GM18511 (cell line): Measurements from ENCODE around the gene MYO9B.
A peak's percentile ranks its signal among the peaks of the same experiment; 100 is the strongest.

Source experiments
- ATAC-seq: cut with Tn5 transposase; IDR thresholded peaks from one replicate; pipeline ENCODE4 v1.9.1; 2021; ENCODE audit warnings: mild to moderate bottlenecking, moderate library complexity; ENCODE audit not compliant: unreplicated experiment

Gene MYO9B

DNA sequence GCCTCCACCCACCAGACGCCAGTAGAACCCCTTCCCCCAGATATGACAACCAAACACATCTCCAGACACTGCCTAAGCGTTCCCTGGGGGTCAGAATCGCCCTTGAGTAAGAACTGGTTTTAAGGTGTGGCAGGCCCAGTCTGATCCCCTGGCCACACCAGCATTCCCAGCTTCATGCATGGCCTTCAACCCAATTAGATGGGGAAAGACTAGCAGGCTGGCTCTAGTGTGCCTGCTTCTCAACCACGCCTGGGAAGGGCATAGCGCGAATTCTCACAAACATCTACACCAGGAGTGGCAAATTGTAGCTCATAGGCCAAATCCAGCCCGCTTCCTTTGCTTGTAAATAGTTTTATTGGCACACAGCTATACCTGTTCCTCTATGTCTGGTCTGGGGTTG, 13.9 kb upstream of the MYO9B start:
- no peak for ATAC-seq

DNA sequence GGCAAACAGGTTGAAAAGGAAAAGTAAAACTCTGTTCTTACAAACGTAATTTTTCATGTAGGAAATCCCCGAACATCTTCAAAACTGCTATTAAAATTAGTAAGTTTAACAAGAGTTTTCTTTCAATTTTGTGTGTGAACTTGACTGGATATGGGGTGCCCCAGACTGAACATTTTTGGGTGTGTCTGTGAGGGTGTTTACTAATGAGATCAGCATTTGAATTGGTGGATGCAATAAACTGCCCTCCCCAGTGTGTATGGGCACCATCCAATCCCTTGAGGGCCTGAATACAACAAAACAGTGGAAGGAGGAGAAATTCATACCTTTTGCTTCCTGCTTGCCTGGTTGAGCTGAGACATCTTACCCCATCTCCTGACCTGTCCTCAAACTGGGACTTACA, 12.1 kb upstream of the MYO9B start:
- ATAC-seq, result no peak

DNA sequence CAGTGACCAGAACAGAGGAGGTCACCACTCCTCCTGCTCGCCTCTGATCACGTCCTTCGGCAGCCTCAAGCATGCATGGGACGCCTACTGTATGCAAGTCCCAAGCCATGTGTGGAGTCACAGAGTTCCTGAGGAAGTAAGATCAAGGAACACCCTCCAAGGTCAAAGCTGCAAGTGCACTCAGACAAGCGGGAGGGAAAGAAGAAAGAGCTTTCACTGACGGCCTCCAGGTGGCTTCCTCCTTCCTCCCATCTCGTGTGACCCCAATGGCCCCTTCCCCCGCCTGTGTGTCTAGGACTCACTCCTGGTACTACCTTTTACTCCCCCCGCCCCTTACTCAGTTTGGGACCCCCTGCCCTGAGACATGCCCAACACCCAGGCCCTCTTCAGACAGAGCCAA, 6.4 kb upstream of the MYO9B start:
- ATAC-seq, result no peak

DNA sequence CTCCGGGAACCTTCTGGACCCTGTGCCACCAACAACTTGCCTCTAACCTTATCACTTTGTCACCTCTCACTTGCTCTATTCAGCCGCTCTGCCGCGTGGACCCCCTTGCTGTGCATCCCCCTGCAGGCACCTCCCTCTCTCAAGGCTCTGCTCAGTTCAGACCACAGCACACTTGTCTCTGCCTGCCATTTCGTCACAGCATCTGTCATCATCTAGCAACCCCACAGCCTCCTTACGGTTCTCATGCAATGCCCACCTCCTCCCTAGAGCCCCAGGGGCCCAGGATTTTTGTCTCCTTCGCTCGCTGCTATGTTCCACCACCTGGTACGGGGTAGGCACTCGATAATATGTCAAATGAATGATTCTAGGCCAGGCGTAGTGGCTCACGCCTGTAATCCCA, 5.2 kb upstream of the MYO9B start:
- ATAC-seq, result no peak

DNA sequence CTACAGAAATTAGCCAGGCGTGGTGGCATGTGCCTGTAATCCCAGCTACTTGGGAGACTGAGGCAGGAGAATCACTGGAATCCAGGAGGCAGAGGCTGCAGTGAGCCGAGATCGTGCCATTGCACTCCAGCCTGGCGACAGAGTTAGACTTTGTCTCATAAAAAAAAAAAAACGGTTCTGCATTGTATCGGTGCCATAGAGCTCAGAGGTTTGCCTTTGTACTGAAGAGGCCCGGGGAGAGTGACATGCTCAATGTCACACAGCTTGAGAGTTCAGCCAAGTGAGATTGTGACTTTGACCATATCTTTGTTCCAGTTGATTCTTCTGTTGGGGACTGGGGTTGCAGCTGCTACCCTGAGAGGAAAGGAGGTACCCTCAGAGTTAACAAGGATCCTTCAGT, 4.7 kb upstream of the MYO9B start:
- no peak for ATAC-seq

DNA sequence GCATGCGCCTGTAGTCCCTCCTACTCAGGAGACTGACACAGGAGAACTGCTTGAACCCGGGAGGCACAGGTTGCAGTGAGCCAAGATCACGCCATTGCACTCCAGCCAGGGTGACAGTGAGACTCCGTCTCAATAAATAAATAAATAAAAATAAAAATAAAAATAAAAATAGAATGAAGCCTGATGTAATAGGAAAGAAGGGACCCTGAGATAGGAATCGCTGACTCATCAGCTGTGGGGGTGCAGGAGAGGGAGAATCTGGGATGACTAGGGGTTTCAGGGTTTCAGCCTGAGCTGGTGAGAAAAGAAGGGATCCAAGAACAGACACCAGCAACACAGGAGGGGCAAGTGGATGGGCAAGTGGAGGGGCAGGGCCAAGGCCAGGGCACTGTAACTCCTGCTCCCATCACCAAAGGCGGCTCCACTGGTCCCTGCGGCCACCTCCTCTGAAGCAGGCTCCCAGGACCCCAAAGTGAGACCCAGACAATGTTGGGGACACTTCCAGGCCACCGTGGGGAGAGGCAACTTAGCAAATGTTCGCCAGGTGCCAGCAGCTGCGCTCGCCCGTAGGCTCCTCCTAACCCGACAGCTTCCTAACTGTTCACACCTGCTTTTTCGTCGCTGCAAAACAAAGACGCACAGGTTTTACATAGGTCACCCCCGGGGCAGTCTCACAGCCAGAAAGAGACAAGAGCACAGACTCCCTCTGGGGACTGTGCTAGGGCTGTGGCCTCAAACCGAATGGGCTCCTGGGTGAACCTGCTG, 1.5 kb upstream of the MYO9B start:
- no peak for ATAC-seq

DNA sequence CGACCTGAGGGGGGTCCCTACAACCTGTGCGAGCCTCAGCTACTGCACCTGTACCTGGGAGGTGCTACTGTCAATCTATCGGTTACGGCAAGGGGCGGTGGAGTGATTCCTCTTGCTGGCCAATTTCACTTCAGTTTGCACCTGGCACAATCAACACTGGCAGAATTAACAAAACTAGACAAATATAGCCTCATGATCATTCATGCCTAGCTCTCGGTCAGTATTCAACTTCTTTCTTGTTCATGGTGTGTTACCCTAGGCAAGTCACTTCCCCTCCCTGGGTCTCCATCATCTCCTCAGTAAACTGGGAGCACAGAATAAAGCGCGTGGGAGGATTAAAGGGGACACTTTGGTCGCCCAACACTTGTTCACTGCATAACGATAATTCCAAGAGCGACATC, 943 bp upstream of the MYO9B start:
- no peak for ATAC-seq

DNA sequence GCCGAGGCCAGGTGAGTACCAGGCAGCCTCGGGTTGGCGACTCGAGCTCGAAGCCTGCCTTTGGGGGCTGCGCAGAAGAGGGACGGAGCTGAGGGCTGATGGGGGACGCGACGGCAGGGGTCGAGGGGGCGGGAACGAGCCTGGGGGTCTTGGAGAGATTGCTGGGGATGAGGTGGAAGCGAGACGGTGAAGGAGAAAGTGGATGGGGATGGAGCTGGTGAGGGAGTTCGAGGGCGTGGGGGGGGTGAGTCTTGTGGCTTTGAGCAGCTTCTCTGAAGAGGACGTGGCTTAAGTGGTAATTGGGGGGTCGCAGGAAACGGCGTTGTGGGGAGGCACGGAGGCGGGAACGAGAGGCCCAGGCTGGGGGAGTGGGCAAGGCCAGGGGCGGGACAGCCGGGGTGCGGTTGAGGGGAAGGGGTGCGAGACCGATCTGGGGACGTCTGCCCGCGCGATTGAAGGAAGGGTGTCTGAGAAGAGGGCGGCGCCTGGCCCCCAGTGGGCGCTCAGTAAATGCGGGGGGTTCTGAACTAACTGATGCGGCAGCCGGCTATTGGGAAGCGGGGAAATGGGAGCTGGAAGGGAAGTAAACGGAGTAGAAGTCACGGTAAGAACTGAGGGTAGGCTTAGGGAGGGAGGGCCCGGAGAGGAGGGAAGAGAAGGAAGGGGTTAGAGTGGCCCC, 426 bp downstream of the MYO9B start:
- no peak for ATAC-seq

DNA sequence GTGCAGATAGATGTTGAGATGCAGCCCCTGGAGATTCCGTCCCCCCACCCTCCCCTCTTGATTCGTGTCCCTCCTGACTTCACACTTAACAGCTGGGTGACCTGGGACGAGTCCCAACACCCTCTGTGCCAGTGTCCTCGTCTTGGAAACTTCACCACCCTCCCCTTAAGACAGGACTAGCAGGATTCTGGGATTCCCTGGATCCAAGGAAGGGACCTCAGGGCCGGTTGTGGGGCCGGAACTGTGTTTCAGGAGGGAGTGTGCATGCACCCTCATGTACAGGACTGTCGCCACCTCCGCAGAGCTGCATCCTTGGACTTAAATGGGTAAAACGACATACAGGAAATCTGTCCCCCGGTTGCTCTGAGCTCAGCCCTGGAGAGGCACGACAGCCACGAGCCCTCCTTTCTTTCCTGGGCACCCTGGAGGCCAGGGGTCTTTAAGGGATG, 990 bp downstream of the MYO9B start:
- ATAC-seq, result no peak

DNA sequence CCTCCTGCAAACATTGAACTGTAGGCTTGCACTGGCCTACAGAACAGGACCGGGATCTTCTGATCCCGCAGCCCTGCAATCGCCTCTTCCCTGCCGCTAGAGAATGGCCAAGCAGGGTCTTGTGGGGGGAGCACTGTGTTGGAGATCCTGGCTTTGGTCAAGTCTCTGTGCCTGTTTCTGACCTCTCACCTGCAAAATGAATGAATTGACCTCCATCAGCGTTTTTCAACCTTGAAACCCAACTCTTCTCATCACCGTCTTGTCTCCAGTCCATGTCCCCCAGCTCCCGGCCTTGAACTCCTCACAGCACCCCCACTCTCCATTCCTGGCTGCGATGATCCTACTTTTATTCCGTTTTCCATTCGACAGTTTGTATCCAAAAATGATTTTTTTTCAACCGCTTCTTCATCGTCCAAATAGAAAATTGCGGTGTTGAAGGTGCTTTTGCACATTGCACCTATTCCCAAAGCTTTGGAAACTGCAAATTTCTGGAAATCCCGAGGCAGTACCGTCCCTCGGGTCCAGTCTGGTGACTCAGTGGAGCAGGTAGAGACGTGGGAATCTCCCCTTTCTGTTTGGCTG, 2.0 kb downstream of the MYO9B start:
- no peak for ATAC-seq

DNA sequence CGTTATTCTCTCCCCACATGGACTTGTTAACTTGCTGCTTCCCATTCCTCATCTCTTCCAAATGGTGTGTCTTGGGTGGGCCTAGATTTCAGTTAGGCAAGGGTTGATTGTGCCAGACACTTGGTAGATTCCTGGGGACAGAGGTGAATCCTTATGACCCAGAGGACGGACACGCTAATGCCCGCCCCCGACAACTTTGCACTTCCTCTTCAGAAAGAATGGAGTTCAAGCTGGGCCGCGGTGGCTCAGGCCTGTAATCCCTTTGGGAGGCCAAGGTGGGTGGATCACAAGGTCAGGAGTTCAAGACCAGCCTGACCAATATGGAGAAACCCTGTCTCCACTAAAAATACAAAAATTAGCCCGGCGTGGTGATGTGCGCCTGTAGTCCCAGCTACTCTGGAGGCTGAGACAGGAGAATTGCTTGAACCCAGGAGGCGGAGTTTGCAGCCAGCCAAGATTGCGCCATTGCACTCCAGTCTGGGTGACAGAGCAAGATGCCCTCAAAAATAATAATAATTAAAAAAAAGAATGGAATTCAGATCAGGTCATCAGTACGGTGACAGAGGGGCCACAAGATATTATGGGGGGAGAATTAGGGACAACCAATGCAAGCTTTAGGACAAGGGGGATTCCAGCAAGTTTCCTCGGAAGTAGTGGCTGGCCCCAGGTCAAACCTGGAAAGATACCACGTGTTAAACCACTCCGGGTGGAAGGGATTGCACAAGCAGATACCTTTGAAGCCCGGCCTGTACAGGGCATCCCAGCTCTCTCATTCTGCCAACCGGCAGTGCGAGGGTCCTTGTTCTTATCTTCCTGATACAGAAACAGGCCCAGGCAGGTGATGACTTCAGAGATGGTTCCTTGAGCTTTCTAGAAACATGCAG, 2.7 kb downstream of the MYO9B start:
- no peak for ATAC-seq

DNA sequence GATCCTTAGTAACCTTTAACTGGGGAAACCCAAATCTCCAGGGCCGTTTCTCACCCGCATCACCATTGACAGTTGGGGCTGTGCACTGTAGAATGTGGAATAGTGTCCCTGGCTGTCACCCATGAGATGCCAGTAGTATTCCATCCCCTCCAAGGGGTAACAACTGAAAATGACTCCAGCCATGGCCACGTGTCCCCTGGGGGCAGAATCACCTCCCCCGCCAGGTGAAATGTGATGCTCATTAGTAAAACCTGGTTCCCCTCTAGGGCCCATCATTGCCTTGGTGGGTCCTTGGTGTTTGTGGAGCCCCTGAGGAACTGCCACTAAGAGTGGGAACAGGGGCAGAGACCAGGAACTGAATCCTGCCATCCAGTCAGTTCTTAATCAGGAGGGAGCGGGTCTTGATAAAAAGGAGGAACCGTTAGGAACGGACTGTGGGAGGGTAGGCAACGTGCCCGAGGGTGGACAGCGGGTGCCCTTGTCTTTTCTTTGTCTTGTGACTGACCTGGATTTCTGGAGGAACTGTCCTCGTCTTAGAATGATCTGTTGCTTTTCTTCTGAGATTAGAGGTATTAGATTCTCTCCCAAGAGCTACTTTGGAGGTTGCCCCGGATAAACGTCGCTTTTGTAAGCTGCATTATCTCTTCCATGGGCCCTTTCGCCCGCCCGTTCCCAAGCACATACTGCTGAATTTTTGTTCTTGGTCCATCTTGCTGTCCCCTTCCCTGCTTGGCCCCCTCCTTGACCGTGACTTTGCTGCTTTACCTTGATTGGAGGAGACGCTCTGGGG, 3.5 kb downstream of the MYO9B start:
- no peak for ATAC-seq

DNA sequence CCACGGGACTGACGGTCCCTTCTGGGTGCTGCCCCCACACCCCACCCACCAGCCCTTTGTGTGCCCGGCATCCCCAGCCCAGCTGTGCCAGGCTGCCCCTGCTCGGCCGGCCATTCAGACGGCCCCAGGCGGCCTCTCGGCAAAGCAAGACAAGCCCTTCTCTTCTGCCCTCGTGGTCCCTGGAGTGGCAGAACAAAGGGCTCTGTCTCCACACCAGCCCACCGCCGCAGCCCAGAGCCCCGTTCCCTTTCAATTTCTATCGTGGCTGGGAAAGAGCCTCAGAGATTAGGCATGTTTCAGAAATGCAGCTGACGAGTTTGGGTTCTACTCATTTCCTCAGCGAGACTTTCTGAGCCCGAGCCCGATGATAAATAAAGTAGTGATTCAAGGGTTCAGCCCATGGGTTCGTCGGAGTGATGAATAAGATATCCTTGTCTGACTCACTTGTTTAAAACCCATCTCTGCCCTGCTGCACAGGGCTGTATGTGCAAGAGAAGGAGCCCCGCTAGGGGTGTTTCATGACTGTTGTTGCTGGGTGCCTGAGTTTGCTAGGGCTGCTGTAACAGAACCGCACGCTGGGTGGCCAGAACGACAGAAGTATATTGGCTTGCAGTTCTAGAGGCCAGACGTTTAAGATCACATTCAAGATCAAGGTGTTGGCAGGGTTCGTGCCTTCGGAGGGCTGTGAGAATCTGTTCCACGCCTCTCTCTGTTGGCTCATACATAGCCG, 4.3 kb downstream of the MYO9B start:
- ATAC-seq, result peak; percentile 48

DNA sequence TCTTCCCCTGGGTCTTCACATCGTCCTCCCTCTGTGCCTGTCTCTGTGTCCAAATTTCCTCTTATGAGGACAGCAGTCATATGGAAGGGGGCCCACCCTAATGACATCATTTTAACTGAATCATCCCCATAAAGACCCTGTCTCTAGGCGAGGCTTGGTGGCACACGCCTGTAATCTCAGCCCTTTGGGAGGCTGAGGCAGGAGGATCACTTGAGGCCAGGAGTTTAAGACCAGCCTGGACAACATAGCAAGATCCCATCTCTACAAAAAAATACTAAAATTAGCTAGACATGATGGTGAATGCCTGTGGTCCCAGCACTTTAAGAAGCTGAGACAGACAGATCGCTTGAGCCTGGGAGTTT, 4.8 kb downstream of the MYO9B start:
- no peak for ATAC-seq

DNA sequence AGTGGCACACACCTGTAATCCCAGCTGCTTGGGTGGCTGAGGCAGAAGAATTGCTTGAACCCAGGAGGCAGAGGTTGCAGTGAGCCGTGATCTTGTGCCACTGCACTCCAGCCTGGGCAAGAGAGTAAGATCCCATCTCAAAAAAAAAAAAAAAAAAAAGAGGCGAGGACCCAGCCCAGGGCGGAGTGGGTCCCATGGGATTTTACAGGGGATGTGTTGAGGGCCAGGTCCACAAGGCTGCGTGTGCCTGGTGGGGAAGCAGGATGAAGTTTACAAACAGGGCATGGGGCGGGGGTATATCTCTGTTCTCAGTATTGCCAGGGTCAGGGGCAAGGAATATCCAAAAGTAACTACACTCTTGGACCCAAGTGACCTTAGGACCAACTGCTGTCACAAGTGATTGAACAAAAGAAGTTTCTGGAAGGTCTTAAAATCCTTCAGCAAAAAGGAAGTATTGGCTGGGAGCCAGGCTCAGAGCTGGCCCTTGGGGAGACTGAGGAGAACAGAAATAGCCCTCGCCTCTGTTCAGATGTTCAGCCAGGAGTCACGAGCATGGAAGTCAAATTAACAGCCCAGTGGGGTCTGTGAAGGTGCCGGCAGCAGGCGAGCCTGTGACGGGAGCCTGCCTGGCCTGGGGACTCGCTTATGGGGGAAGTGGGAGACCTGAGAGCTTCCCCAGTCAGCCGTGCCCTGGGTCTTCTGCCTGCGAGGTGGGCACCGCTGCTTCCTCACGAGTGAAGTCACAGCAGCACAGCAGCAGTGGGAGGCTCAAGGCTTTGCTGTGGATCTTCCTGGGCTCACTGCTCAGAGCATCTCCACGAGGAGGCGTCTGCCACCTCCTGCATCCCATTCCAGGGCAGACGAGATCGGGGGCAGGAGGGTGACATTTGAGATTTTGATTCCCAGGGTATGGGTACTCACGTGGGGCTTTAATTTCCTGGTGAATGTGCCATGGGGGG, 6.4 kb downstream of the MYO9B start:
- no peak for ATAC-seq

DNA sequence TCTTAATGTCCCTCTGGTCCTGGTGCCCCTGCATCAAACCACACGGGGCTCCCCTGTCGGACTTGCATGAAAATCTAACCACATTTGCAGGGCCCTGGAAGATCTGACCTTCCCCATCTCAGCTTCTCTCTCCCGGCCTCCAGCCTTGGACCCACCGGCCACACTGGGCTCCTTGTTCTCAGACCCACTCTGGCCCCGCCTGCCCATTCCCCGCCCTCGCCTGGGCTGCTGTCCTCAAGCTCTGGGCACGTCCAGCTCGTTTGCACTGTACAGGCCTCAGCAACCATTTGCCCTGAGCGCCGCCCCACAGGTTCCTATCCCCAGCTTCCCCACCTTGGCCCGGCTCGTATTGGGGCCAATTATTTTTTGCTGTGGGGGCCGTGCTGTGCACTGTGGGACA, 10.5 kb downstream of the MYO9B start:
- ATAC-seq, result no peak

DNA sequence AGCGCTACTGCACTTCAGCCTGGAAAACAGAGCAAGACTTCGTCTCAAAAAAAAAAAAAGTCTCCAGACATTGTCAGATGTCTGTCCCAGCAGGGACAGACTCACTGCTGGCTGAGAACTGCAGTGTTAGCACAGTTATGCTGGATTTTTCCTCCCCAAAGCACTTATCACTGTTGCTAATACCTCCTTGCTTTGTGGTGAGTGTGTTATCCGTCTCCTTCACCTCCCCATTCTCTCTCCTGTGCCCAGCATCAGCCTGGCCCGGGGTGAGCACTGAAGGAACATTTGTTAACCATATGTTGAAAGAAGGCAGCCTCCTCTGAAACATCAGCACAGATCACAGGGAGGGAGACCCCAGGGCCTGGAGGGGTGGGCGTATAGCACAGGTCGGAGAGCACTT, 11.3 kb downstream of the MYO9B start:
- ATAC-seq, result no peak

DNA sequence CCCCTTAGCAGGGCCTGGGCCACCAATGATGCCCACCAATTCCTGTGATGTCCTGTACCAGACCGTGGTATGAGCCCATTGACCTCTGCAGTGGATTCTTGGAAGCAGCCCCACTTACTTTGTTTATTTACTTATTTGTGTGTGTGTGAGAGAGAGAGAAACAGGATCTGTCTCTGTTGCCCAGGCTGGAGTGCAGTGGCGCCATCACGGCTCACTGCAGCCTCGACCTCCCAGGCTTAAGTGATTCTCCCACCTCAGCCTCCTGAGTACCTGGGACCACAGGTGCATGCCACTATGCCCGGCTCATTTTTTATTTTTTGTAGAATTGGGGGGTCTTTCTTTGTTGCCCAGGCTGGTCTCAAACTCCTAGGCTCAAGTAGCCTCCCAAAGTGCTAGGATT, 13.0 kb downstream of the MYO9B start:
- no peak for ATAC-seq

DNA sequence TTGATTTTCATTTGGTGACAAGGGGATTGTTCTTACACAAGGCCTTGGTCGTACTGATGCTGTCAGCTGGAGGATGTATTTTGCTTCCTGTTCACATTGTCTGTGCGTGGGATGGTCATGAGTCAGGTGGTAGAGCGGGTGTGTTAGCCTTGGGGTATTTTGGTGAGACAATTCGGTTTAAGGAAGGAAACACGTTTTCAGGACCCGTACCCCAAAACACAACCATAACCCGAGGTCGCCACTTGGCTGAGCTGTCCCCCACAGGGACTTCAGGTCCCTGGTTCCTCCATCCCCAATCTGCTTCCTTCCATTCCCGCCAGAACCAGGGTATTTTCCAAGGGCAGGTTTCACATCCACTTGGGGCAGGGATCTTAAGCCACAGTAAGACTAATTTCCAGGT, 15.0 kb downstream of the MYO9B start:
- ATAC-seq, result no peak
